RKO (cell line): ENCODE data around the gene C1orf210.

Experiments
- DNase-seq: peaks from one replicate; pipeline ENCODE4 v3.0.0-alpha.2; 2016; ENCODE audit warnings: low spot score

The C1orf210 gene

DNA sequence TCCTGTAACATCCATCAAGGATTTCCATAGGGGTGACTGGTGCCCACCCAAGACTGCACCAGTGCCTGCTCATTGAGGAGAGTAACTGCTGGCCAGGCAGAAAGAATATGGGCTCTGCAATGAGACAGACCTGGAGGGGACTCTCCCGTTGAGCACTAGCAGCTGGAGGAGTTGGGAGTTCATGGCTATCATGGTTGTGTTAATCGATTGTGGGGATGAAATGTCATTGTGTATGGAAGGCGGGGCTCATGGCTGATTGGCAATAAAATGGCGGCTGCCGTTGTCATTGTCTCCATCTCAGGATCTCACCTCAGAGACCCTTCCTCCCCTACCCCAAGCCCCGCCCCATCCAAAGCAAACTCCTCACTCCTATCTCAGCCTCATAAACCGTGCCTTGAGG lies 11.7 kb downstream of the C1orf210 start:
- no peak for DNase-seq

DNA sequence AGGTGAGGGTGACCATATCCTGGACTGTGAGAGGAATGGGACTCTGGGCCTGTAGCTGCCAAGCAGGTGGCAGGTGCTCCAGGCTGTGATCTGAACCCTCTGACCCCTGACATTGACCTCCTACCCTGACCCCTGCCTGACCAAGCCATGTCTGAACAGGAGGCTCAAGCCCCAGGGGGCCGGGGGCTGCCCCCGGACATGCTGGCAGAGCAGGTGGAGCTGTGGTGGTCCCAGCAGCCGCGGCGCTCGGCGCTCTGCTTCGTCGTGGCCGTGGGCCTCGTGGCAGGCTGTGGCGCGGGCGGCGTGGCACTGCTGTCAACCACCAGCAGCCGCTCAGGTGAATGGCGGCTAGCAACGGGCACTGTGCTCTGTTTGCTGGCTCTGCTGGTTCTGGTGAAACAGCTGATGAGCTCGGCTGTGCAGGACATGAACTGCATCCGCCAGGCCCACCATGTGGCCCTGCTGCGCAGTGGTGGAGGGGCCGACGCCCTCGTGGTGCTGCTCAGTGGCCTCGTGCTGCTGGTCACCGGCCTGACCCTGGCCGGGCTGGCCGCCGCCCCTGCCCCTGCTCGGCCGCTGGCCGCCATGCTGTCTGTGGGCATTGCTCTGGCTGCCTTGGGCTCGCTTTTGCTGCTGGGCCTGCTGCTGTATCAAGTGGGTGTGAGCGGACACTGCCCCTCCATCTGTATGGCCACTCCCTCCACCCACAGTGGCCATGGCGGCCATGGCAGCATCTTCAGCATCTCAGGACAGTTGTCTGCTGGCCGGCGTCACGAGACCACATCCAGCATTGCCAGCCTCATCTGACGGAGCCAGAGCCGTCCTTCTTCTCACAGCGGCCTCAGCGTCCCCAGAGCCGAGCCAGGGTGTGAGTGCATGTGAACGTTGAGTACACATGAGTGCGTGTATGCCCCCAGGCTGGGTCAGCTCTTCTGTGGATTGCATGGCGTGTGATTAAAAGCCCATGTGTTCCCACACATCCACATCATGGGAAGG lies 12.5 kb downstream of the C1orf210 start:
- DNase-seq = no peak

DNA sequence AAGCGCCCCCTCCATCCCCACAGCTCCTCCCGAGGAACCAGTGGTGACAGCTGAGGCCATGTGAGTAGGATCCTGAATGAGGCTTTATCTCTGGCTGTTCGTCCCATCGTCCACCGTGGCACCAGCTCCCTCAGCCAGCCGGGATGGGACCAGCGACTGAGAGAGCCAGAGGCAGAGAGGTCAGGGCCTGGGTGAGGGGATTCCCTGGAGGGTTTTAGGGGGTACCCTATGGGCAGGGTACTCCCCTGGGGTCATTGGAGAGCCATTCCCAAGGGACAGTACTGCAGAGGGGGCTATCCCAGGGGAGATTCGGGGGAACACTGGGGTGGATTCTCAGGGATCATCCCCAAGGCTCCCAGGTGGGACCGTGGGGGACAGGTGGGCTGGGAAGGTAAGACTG lies 13.2 kb downstream of the C1orf210 start:
- no peak for DNase-seq

DNA sequence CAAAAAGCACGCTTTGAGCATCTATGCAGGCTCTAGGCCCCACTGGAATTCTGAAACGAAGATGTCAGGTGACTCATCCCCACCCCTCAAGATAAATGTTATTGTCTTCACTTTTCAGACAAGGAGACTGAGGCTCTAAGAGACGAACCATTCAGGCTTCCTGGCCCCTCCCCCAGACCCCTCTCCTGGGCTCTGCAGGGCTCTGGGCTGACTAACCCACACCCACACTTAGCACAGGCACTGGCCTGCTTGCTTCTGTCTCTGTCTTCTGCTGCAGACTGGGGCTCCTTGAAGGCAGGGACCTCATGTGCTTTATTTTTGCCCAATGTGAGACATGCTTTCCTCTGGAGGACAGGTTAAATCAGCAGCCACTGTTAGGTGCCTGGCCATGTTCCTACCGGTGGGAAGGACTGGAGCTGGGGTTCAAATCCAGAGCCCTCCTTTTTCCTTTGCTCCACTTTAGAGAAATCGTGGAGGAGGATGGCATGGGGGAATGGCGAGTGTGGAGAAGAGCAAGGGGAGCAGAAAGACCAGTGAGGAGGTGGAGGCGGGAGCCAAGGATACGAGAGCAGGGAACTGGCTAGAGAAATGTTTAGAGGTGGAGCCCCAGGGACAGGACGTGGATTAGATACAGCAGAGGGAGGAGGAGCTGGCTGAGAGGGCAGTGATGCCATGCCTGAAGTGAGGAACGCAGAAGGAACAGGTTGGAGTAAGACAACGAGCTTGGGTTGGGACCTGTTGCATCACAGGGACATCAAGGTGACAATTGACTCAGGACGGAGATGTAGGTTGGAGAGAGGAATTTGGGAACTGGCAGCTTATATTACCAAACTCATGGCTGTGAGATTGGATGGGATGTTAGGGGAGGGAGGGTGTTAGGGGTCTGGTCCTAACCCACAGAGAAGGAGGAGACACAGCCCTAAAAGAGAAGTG lies 13.9 kb downstream of the C1orf210 start:
- no peak for DNase-seq

DNA sequence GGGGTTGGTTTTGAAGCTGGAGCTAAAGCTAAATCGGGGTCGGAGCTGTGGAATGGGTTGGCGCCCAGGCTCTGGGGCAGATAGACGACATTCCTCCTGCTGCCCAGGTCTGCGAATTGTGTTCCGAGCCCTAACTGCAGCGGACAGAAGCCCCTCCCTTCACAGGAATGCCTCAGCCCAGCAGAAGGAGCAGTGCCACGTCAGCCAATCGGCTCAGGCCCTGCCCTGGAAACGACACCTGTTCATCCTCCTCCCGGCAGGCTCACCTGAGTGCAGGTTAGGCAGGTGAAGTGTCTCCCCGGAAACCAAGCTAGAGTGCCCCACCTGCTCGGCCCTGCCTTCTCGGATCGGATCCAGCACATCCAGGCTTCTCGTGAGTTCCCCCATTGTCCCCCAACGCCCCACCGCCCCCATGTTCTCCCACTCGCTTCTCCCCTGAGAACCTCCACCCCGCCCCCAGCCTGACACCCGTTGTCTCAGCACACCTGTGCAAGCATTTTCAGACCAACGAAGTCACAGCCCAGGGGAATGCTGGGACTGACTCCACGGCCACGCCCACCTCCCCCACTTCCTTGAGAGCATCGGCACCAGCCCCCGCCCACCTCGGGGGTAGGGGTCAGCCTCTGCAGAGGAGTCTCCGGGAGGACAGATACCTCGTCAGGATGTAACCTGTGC lies 14.8 kb downstream of the C1orf210 start:
- no peak for DNase-seq

DNA sequence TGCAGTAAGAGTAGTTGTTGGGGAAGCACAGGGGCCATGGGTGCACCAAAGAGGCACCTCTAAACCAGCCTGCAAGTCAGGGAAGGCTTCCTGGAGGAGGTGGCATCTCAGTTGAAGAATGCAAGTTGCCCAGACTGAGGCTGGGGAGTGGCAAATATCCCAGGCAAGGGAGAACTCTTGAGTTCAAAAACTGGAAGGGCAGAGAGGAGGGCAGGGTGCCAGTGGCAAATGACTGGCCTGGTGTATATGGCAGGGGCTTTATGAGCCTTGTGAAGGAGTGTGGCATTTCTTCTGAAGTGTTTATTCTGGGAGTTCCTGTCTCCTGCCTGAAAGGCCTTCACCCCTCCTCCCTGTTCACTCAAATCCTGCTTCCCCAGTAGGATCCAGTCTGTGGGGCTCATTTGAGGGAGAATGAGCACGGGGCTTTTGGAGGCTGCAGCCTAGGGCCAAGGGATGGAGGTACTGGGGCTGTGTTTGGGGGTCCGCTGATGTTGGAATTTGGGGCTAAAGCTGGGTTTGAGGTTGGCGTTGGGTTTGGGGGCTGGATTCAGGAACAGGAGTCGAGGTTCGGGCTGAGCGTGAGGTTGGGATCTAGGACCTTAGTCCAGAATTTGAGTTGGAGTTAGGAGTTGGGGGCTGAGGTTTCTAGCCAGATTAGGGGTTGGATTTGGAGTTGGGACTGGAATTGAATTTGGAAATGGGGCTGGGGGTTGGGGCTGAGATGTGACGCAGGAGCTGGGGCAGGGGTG lies 15.6 kb downstream of the C1orf210 start, which contains the start of gene TMEM125:
TMEM125 (plus strand) TSS at position 357 of the 749 bp plus-strand sequence. CDS start 2,740 bp downstream, outside the sequence.
- DNase-seq = no peak

DNA sequence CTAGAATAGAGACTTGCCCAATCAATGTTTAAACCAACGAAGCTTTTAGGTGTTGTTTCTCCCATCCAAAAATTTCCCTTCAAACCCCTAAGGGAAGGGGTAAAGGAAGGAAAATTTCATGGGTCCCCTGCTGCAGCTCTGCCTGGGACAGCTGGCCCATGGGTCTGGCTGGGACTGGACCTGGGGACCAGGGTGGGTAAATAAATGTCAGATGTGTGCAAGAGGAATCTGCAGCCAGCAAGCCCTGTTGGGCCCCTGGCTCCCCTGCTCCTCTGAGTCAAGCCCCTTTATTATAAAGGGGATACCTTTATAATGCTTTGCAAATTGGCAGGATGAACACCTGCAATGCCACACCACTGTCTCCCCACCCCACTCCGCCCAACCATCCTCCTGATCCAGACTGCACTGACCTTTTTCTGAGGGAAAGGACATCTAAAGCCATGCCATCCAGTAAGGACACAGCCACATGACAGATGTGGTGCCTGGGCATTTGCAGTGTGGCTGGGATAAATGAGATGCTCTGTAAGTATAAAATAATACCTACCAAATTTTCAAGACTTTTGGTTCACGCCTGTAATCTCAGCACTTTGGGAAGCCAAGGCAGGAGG lies 17.5 kb downstream of the C1orf210 start:
- DNase-seq = no peak

DNA sequence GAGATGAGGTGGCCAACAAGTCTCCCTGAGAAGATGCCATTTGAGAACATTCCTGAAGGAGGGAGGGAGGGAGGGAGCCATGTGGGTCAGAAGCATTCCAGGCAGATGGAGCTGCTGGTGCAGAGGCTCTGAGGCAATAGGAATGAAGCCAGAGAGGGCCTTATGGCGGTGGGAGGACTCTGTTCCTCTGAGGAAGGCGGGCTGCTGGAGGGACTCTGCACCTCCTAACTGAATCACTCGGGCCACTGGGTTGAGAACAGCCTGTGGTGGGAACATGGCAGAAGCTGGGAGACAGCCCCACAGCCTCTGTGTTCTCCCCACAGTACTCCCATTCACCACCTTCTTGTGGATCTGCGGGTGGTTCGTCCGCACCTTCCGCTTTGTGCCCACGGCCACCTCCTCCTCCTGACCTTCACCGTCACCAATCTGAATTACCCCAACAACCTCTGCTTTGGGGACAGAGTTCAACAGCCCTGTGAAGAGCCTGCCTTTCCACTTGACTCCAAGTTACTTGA lies 18.0 kb downstream of the C1orf210 start:
- DNase-seq = no peak

DNA sequence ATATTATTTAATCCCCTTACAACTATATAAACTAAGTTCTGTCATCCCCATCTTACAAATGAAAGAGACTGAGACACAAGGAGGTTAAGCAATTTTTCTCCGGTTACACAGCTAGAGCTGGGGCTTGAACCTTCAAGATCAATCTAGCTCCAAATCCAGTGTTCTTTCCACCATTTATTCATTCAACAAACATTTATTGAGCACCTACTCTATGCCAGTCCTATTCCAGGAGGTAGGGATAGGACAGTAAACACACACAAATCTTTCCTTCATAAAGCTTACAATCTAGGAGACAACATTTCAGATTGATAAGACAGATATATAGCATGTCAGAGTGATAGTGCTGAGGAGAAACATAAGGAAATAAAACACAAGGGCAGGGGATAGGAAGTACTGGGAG lies 18.5 kb downstream of the C1orf210 start:
- no peak for DNase-seq

DNA sequence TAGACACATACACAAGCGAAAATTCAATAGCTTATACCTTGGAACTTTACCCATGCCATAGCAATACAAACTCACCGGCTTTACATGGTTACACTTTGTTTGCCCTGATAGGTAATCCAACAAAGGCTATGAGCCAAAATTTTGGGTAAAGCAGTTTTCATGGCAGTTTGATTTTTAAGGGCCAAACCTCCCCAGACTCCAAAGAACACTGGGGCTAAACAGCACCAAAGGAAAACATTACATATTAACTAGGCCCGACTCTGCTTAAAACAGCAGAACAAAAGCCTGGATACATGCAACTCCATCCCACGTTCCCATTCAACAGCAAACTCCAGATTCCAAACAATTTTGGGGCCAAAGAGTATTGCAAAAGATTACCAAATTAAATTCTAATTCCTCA lies 19.9 kb downstream of the C1orf210 start:
- DNase-seq = no peak

DNA sequence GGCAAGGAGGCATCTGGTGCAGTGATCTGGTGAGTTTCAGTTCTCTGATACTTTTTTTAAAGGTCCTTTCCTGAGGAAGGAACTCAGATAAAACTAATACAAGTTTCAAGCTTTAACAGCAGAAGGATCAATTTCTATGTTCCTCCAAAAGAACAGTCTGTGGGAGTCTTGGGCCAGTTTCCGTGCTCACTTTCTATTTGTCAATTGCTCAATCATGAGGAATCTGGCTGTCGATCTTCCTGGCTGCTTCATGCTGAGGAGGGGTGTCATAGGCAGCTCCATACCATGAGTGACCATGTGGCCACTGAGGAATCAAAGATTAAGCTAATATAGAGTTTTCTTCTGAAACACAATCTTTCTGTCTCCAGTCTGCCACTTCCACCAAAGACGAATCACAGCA lies 27.0 kb downstream of the C1orf210 start:
- DNase-seq = no peak

DNA sequence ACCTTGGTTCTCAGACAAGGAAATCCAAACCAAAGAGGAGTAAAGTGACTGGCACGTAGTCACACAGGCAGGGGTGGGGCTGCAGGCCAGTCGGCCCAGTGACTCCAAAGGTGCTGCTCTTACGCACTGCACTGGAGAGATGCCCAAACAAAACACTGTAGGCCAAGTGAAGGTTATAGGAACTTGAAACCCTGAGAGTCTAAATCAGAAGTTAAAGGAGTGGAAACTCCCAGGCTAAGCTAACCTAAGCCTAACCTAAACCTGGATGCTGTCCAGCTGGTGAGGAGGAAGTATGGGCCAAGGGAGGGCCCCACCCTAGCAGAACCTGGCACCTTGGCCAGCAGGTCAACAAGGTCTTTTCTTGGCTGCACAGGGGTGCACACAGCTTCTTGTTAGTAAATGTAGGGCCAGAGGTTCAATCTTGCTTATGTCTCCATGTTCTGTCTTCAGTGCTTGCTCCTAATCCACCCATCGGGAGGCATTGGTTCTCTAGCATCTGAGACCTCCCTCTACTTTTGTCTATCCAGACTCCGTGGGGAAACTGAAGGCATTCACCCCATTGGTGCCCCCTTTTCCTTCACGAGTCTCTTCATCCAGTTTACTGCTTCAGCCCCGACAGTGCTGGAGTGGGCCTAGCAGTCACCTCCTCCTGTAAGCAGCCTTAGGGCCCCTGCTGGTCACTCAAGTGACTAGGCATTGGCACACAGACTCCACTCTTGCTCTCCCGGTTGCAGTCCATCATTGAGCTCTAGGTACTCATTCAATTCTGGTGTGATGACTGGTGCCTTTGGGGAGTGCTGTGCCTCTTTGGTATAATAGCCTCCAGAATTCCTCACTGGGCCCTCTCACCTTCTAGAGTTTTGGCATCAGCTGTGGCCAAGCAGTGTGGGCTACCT lies 28.5 kb downstream of the C1orf210 start:
- DNase-seq = no peak

DNA sequence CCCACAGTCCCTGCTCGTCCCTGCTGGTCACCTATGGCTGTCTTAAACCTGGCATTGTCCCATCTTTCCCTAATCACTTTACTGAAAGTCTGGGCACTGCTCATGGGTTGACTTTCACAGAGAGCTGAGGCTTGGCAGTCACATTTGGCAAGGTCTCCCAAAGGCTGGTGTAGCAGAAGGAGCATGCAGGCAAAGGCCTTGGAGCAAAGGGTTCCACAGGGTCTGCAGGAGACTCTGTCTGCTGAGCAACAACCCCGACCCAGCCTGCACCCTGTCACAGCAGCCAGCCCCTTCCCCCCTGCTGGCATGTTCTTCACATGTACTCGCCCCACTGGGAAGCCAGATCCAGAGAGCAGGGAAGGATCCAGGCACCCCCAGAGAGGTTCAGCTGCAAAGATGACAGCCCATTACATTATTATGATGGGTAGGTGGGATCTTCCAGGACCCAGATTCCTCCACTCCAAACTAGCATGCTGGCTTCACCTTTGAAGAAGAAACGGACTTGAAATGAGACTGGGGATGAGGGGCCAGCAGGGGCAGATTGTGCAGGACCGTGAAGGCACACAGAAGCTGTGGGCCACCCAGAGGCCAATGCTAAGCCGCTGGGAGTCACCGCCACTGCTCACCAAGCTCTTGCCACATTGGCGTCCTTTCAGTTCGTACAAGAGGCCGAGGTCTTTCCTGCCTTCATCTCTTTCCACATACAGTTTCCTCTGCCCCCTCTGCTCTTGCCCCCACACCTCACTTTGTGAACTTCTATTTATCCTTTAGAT lies 29.8 kb downstream of the C1orf210 start:
- DNase-seq = no peak

DNA sequence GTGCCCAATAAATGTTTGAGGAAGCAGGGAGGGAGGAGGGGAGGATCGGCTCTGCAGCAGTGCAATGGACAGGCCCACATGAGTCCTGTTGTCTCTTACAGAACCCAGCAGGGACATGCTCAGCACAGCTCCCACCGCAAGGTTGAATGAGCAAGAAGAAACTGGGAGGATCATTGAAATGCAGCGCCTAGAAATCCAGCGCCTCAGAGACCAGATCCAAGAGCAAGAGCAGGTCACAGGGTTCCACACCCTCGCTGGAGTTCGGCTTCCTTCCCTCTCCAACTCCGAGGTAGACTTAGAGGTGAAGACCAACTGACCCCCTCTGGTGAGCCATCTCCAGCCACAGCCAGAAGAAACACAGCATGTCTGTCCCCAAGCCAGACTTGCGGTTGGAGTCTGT lies 31.5 kb downstream of the C1orf210 start:
- no peak for DNase-seq

DNA sequence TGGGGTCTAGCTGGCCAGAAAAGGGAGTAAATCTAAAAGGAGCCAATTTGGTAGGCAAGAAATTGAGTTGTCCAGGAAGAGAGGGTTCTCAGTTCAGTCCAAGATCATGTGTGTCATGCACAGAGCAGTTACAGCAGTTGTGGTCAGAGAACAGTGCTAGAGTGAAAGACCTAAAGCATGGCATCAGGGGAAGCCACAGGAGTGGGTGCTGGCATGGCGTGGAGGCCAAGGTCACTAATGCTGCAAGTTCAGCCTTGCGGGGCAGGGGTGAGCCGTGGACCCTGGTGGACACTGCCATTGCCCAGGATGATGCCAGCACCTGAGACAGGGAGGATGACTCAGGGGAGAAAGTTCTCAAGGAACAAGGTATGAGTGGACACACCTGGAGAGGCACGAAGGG lies 32.2 kb downstream of the C1orf210 start:
- DNase-seq = no peak

DNA sequence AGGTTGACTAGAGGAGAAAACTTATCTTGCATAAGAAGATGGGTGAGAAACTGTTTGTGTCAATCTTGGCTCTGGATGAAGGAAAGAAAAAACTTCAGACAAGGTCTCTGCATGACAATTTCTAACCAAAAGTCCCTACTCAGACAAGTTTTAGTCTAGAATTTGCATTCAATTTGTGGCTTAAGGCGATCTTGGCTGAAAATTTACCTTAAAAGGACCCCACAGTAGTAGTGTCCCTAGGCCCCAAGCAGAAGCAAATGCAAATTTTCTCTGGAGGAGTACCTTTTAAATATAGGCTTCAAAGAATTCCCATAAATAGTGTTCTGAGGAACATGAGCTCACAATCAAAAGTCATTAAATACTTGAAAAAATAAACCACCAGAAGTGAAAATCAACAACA lies 33.2 kb downstream of the C1orf210 start:
- DNase-seq = no peak

DNA sequence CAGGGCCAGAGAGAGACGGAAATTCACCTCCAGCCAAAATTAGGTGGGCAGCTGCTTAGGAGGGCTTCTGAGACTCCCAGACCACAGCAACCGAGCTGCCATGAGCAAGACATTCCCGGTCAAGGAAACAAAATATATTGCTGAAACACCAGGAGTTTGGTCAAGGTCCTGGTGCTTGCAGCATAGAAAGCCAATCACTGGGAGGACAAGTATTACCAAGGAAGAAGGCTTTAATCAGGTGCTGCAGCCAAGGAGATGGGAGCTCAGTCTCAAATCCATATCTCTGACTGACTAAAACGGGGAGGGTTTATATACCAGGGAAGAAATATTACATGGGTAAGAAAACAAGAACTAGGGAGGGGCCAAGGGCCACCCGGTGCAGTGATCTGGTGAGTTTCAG lies 34.4 kb downstream of the C1orf210 start:
- no peak for DNase-seq

DNA sequence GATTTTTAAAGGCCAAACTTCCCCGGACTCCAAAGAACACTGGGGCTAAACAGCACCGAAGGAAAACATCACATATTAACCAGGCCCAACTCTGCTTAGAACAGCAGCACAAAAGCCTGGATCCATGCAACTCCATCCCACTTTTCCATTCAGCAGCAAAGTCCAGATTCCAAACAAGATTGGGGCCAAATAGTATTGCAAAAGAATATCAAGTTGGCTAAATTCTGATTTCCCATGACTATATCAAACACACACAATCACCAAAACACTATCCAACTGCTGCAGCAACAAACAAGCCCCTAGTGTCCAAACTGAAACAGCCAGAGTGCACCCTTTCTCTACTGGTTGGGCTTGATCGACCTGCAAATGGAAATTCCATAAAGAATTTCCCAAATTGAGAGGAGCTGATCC lies 35.0 kb downstream of the C1orf210 start:
- DNase-seq = no peak
